CD4-positive, alpha-beta memory T cell (primary cell): ENCODE measurements around the gene EPHB6. TPM values are rescaled to one million over a fixed set of nuclear protein-coding genes. Genes with fewer than 3 reads are reported as not detected.

Source experiments
- CTCF ChIA-PET: fragments of 350-600 bp; sonication (Branson Sonifier 250); formaldehyde crosslinking; loops from one replicate; lab custom pipeline; 2021; ENCODE audit warnings: inconsistent platforms; ENCODE audit not compliant: partially characterized antibody; lab: Charles Lee
- POLR2A ChIA-PET: fragments of 350-600 bp; sonication (Branson Sonifier 250); formaldehyde crosslinking; loops from one replicate; lab custom pipeline; 2021; ENCODE audit not compliant: partially characterized antibody; lab: Charles Lee
- DNase-seq, 5 donors: peaks; one replicate each; pipeline versions ENCODE4 v3.0.0 to v3.0.0-alpha.2; 2020 to 2022; ENCODE audit warnings: mixed read lengths in 1 of 5
- H3K27ac ChIP-seq: one replicate; pipeline ENCODE4 v1.7.0; 2013; ENCODE audit warnings: low read depth, low read length
- H3K27me3 ChIP-seq: 2 replicates; pipeline ENCODE4 v1.7.0; 2013; ENCODE audit warnings: mild to moderate bottlenecking, low read length, moderate library complexity; ENCODE audit not compliant: insufficient read depth
- H3K36me3 ChIP-seq: 2 replicates; pipeline ENCODE4 v1.7.0; 2013; ENCODE audit warnings: mild to moderate bottlenecking, low read length, moderate library complexity; ENCODE audit not compliant: insufficient read depth
- H3K4me1 ChIP-seq: 2 replicates; pipeline ENCODE4 v1.7.0; 2013; ENCODE audit warnings: mild to moderate bottlenecking, low read length, moderate library complexity; ENCODE audit not compliant: insufficient read depth
- H3K4me3 ChIP-seq, 2 donors: one replicate each; pipeline ENCODE4 v1.7.0; 2013; ENCODE audit warnings: low read length in 2 of 2, mild to moderate bottlenecking in 1 of 2
- H3K9me3 ChIP-seq, 2 donors: one replicate each; pipeline ENCODE4 v1.7.0; 2013; ENCODE audit warnings: low read length in 2 of 2, control low read depth in 1 of 2; ENCODE audit not compliant: control insufficient read depth in 1 of 2
- H3K27ac Mint-ChIP-seq, 7 donors: one replicate each; pipeline ENCODE4 v1.8.0; 2020 to 2021; ENCODE audit warnings: mixed read lengths in 7 of 7, mild to moderate bottlenecking in 6 of 7, inconsistent platforms in 3 of 7, moderate library complexity in 3 of 7
- H3K27me3 Mint-ChIP-seq, 2 donors: one replicate each; pipeline ENCODE4 v1.8.0; 2020 to 2021; ENCODE audit warnings: mixed read lengths in 2 of 2
- H3K36me3 Mint-ChIP-seq, 2 donors: one replicate each; pipeline ENCODE4 v1.8.0; 2020 to 2021; ENCODE audit warnings: mixed read lengths in 2 of 2, inconsistent platforms in 1 of 2, mild to moderate bottlenecking in 1 of 2
- H3K4me1 Mint-ChIP-seq, 4 donors: one replicate each; pipeline ENCODE4 v1.8.0; 2020 to 2021; ENCODE audit warnings: mixed read lengths in 4 of 4, mild to moderate bottlenecking in 1 of 4
- H3K4me3 Mint-ChIP-seq, 8 donors: one replicate each; pipeline ENCODE4 v1.8.0; 2020 to 2021; ENCODE audit warnings: mixed read lengths in 8 of 8, mild to moderate bottlenecking in 7 of 8, moderate library complexity in 6 of 8, inconsistent platforms in 3 of 8
- H3K9me3 Mint-ChIP-seq, 8 donors: one replicate each; pipeline ENCODE4 v1.8.0; 2020 to 2021; ENCODE audit warnings: mixed read lengths in 8 of 8, mild to moderate bottlenecking in 5 of 8, inconsistent platforms in 3 of 8, moderate library complexity in 1 of 8
- intact Hi-C: fragments of 100-400 bp; cut with micrococcal nuclease; formaldehyde crosslinking; loops from one replicate; pipeline ENCODE4 v1.15.1; 2023
- polyA plus RNA-seq, 2 donors: library from polyadenylated mRNA; unstranded; fragments of 300-500 nt; fragmentation: Illumina TruSeq; gene quantifications; one replicate each; pipeline ENCODE4 v1.2.3, GENCODE V29; 2021
- total RNA-seq, 2 experiments: library from RNA; stranded (reverse); gene quantifications; one replicate each; pipeline ENCODE4 v1.2.3, GENCODE V29; 2021

The EPHB6 gene
- total and polyA plus RNA-seq, 4 experiments from 2014 or later = 14.2 to 65.0 (median 37.9) TPM

GRCh38 chr7:142842251-142842766, 12.6 kb upstream of the EPHB6 start:
- H3K4me3 Mint-ChIP-seq = no peak overlapping the region
- intact Hi-C loops = no loop called here
- H3K36me3 Mint-ChIP-seq = no peaks in the 10 kb centered on the region
- Histone ChIP-seq H3K9me3 (no peaks in the 10 kb centered on the region), H3K27me3 (no peaks in the 10 kb centered on the region), H3K27ac (no peak overlapping the region), H3K4me1 (no peaks in the 10 kb centered on the region), H3K36me3 (no peaks in the 10 kb centered on the region), H3K4me3 (no peak overlapping the region)
- H3K9me3 Mint-ChIP-seq = no peaks in the 10 kb centered on the region
- peaks cover 0 to under 1% of the 10 kb centered on the region in 2 donors for H3K27me3 Mint-ChIP-seq
- POLR2A ChIA-PET = interaction anchor here (0.9 to 1.1 kb wide), 3 partner anchors 10 to 42 kb away, joined by 3 to 4 read pairs (median 3); no protein-coding TSS in a partner anchor
- DNase-seq = no peak
- H3K27ac Mint-ChIP-seq = no peak overlapping the region
- CTCF ChIA-PET = interaction anchor here (0.8 to 1.3 kb wide), 4 partner anchors 24 to 419 kb away, joined by 3 to 4 read pairs (median 3); no protein-coding TSS in a partner anchor
- no peaks in the 10 kb centered on the region for H3K4me1 Mint-ChIP-seq

GRCh38 chr7:142847353-142847752, 7.5 kb upstream of the EPHB6 start:
- Mint-ChIP-seq H3K4me3 (no peak overlapping the region), H3K9me3 (no peaks in the 10 kb centered on the region), H3K36me3 (no peaks in the 10 kb centered on the region), H3K27ac (no peak overlapping the region), H3K27me3 (peaks cover 6 to 8% of the 10 kb centered on the region in 2 donors), H3K4me1 (no peaks in the 10 kb centered on the region)
- Histone ChIP-seq H3K36me3 (no peaks in the 10 kb centered on the region), H3K4me1 (no peaks in the 10 kb centered on the region), H3K9me3 (no peaks in the 10 kb centered on the region), H3K4me3 (no peak overlapping the region), H3K27ac (no peak overlapping the region), H3K27me3 (no peaks in the 10 kb centered on the region)
- no peak for DNase-seq
- ChIA-PET CTCF (no interaction called here), POLR2A (no interaction called here)
- intact Hi-C loops = loop anchor here (1.0 kb wide), 1 partner anchor 8 kb away; no protein-coding TSS in a partner anchor

GRCh38 chr7:142851269-142851668, 3.6 kb upstream of the EPHB6 start:
- ChIA-PET CTCF (interaction anchor here (0.7 to 3.1 kb wide), 8 partner anchors 10 to 364 kb away, joined by 3 to 19 read pairs (median 6); no protein-coding TSS in a partner anchor), POLR2A (interaction anchor here (1.1 to 2.1 kb wide), 2 partner anchors 40 to 43 kb away, joined by 3 to 5 read pairs; no protein-coding TSS in a partner anchor)
- Mint-ChIP-seq H3K9me3 (no peaks in the 10 kb centered on the region), H3K27ac (no peak overlapping the region), H3K4me1 (peaks cover 8 to 21% (median 14%) of the 10 kb centered on the region in 4 donors), H3K4me3 (no peak overlapping the region), H3K27me3 (peaks cover 6 to 8% of the 10 kb centered on the region in 2 donors), H3K36me3 (peaks cover 0 to 5% of the 10 kb centered on the region in 2 donors)
- intact Hi-C loops = loop anchor here (10.0 kb wide), 1 partner anchor 876 kb away; the partner anchor contains the start of gene TAS2R38
- H3K9me3 ChIP-seq = no peaks in the 10 kb centered on the region
- H3K4me3 ChIP-seq = no peak overlapping the region
- no peak for DNase-seq
- no peak overlapping the region for H3K27ac ChIP-seq
- no peaks in the 10 kb centered on the region for H3K27me3 ChIP-seq
- peaks cover 17% of the 10 kb centered on the region for H3K4me1 ChIP-seq
- H3K36me3 ChIP-seq = no peaks in the 10 kb centered on the region

- peaks cover 11 to 28% (median 18%) of the 10 kb centered on the region in 4 donors for H3K4me1 Mint-ChIP-seq
- no peaks in the 10 kb centered on the region for H3K9me3 Mint-ChIP-seq
- peaks cover 6 to 8% of the 10 kb centered on the region in 2 donors for H3K27me3 Mint-ChIP-seq
- H3K36me3 Mint-ChIP-seq = peaks cover 0 to 5% of the 10 kb centered on the region in 2 donors
- POLR2A ChIA-PET = interaction anchor here (0.6 to 2.1 kb wide), 3 partner anchors 10 to 148 kb away, joined by 3 to 5 read pairs (median 3); no protein-coding TSS in a partner anchor
- no peak overlapping the region for H3K27ac Mint-ChIP-seq
- H3K27ac ChIP-seq = no peak overlapping the region
- CTCF ChIA-PET = interaction anchor here (0.7 to 3.1 kb wide), 9 partner anchors 9 to 363 kb away, joined by 3 to 19 read pairs (median 5); no protein-coding TSS in a partner anchor
- no peaks in the 10 kb centered on the region for H3K36me3 ChIP-seq
- peaks cover 20% of the 10 kb centered on the region for H3K4me1 ChIP-seq
- intact Hi-C loops = loop anchor here (10.0 kb wide), 1 partner anchor 877 kb away; the partner anchor contains the start of gene TAS2R38
- no peaks in the 10 kb centered on the region for H3K9me3 ChIP-seq
- H3K4me3 ChIP-seq = no peak overlapping the region
- no peaks in the 10 kb centered on the region for H3K27me3 ChIP-seq
- DNase-seq = no peak
- no peak overlapping the region for H3K4me3 Mint-ChIP-seq
Measured at GRCh38 chr7:142851919-142852318, 3.0 kb upstream of the EPHB6 start.

GRCh38 chr7:142853739-142854371, 1.0 kb upstream of the EPHB6 start:
- H3K27me3 Mint-ChIP-seq = peaks cover 3% of the 10 kb centered on the region in 2 donors
- H3K36me3 Mint-ChIP-seq = peaks cover 0 to 5% of the 10 kb centered on the region in 2 donors
- Histone ChIP-seq H3K36me3 (no peaks in the 10 kb centered on the region), H3K4me3 (peak overlapping the region; percentile 81 to 90), H3K27ac (peak overlapping the region; percentile 27), H3K4me1 (peaks cover 24% of the 10 kb centered on the region), H3K9me3 (no peaks in the 10 kb centered on the region), H3K27me3 (no peaks in the 10 kb centered on the region)
- ChIA-PET CTCF (interaction anchor here (0.9 to 3.1 kb wide), 12 partner anchors 11 to 361 kb away, joined by 3 to 32 read pairs (median 8); no protein-coding TSS in a partner anchor), POLR2A (interaction anchor here (0.6 to 3.2 kb wide), 16 partner anchors 8 to 1116 kb away, joined by 3 to 74 read pairs (median 4); partner anchors contain the start of gene SSBP1)
- intact Hi-C loops = loop anchor here (1.0 to 10.0 kb wide), 7 partner anchors 12 to 879 kb away; partner anchors contain the start of gene TAS2R38
- peak; percentile 63 to 72 (median 71) for DNase-seq
- peak overlapping the region; percentile 93 to 98 (median 97) for H3K4me3 Mint-ChIP-seq
- H3K4me1 Mint-ChIP-seq = peaks cover 12 to 34% (median 19%) of the 10 kb centered on the region in 4 donors
- H3K9me3 Mint-ChIP-seq = no peaks in the 10 kb centered on the region
- H3K27ac Mint-ChIP-seq = peak overlapping the region; percentile 86 to 96 (median 92)

GRCh38 chr7:142855114-142855743, 353 bp downstream of the EPHB6 start:
- intact Hi-C loops = loop anchor here (2.0 to 10.0 kb wide), 2 partner anchors 20 to 880 kb away; partner anchors contain the start of gene TAS2R38
- H3K27ac ChIP-seq = peak overlapping the region; percentile 27

More at GRCh38 chr7:142855114-142855743, 353 bp downstream of the EPHB6 start:
- peak in 1 of 5 donors; percentile 10 for DNase-seq
- POLR2A ChIA-PET = interaction anchor here (0.7 to 3.2 kb wide), 12 partner anchors 11 to 390 kb away, joined by 3 to 74 read pairs (median 4); no protein-coding TSS in a partner anchor
- Histone ChIP-seq H3K4me3 (peak overlapping the region in 1 of 2 donors; percentile 81), H3K9me3 (no peaks in the 10 kb centered on the region), H3K36me3 (no peaks in the 10 kb centered on the region), H3K4me1 (peaks cover 24% of the 10 kb centered on the region), H3K27me3 (no peaks in the 10 kb centered on the region)
- CTCF ChIA-PET = interaction anchor here (1.0 to 3.1 kb wide), 8 partner anchors 10 to 360 kb away, joined by 3 to 32 read pairs (median 12); no protein-coding TSS in a partner anchor
- H3K36me3 Mint-ChIP-seq = peaks cover 0 to 5% of the 10 kb centered on the region in 2 donors
- peaks cover 14 to 34% (median 20%) of the 10 kb centered on the region in 4 donors for H3K4me1 Mint-ChIP-seq
- H3K27ac Mint-ChIP-seq = peak overlapping the region; percentile 15 to 78 (median 50)
- H3K9me3 Mint-ChIP-seq = no peaks in the 10 kb centered on the region
- no peaks in the 10 kb centered on the region for H3K27me3 Mint-ChIP-seq
- peak overlapping the region; percentile 78 to 86 (median 82) for H3K4me3 Mint-ChIP-seq
